Ectodermal cell (in vitro differentiated cells): ENCODE measurements around the gene G3BP1.

ENCODE experiments used
- H3K27ac ChIP-seq: 2 replicates; pipeline ENCODE4 v1.7.0; 2013; ENCODE audit warnings: mild to moderate bottlenecking, low read depth, low read length; ENCODE audit not compliant: insufficient read depth, poor library complexity, severe bottlenecking
- H3K27me3 ChIP-seq: 2 replicates; pipeline ENCODE4 v1.7.0; 2013; ENCODE audit warnings: mild to moderate bottlenecking, low read length; ENCODE audit not compliant: insufficient read depth, control insufficient read depth, poor library complexity, severe bottlenecking
- H3K36me3 ChIP-seq: one replicate; pipeline ENCODE4 v1.7.0; 2013; ENCODE audit warnings: low read length; ENCODE audit not compliant: control insufficient read depth, insufficient read depth
- H3K4me1 ChIP-seq: one replicate; pipeline ENCODE4 v1.7.0; 2013; ENCODE audit warnings: low read length; ENCODE audit not compliant: control insufficient read depth, insufficient read depth
- H3K4me3 ChIP-seq: 2 replicates; pipeline ENCODE4 v1.7.0; 2013; ENCODE audit warnings: low read depth, low read length, control low read depth; ENCODE audit not compliant: insufficient read depth
- H3K9me3 ChIP-seq: 2 replicates; pipeline ENCODE4 v1.7.0; 2013; ENCODE audit warnings: mild to moderate bottlenecking, low read length, moderate library complexity; ENCODE audit not compliant: control insufficient read depth
- WGBS, 2 experiments: methylation state at CpG; one replicate each; pipeline ENCODE4 v1.1.7; 2013; ENCODE audit warnings: missing lambda C conversion rate in 2 of 2; 5-methylcytosine and 5-hydroxymethylcytosine counted together

The G3BP1 gene

GRCh38 chr5:151739395-151739794, 32.4 kb upstream of the G3BP1 start:
- 83 to 92% methylated on average over 2 of the region's 2 CpGs for WGBS, 2 experiments
- no peak overlapping the region for H3K4me3 ChIP-seq
- H3K36me3 ChIP-seq, result peaks cover under 1% of the 10 kb centered on the region
- no peaks in the 10 kb centered on the region for H3K27me3 ChIP-seq
- H3K4me1 ChIP-seq, result peaks cover 9% of the 10 kb centered on the region
- H3K9me3 ChIP-seq, result no peaks in the 10 kb centered on the region
- H3K27ac ChIP-seq, result no peak overlapping the region

- Histone ChIP-seq H3K36me3 (peaks cover 6% of the 10 kb centered on the region), H3K4me1 (peaks cover 9% of the 10 kb centered on the region), H3K27me3 (no peaks in the 10 kb centered on the region), H3K9me3 (no peaks in the 10 kb centered on the region), H3K4me3 (no peak overlapping the region), H3K27ac (peak overlapping the region; percentile 45)
- WGBS, 2 experiments, result 34% methylated on average over 4 of the region's 4 CpGs
Measured at GRCh38 chr5:151739939-151740335, 31.8 kb upstream of the G3BP1 start.

GRCh38 chr5:151740336-151740942, 31.3 kb upstream of the G3BP1 start:
- Histone ChIP-seq H3K9me3 (no peaks in the 10 kb centered on the region), H3K4me3 (no peak overlapping the region), H3K27ac (peak overlapping the region; percentile 45), H3K4me1 (peaks cover 9% of the 10 kb centered on the region), H3K27me3 (no peaks in the 10 kb centered on the region), H3K36me3 (peaks cover 11% of the 10 kb centered on the region)
- 10 to 16% methylated on average over 11 of the region's 11 CpGs for WGBS, 2 experiments

- Histone ChIP-seq H3K36me3 (peaks cover 12% of the 10 kb centered on the region), H3K27me3 (no peaks in the 10 kb centered on the region), H3K27ac (no peak overlapping the region), H3K9me3 (no peaks in the 10 kb centered on the region), H3K4me3 (no peak overlapping the region), H3K4me1 (peaks cover 9% of the 10 kb centered on the region)
- WGBS, 2 experiments, result 70 to 76% methylated on average over 2 of the region's 2 CpGs
Measured at GRCh38 chr5:151740958-151741373, 30.8 kb upstream of the G3BP1 start.

- Histone ChIP-seq H3K4me3 (no peak overlapping the region), H3K27ac (no peak overlapping the region), H3K4me1 (peaks cover 9% of the 10 kb centered on the region), H3K27me3 (no peaks in the 10 kb centered on the region), H3K36me3 (peaks cover 17% of the 10 kb centered on the region), H3K9me3 (no peaks in the 10 kb centered on the region)
- WGBS, 2 experiments, result 92 to 96% methylated on average over 6 of the region's 6 CpGs
Measured at GRCh38 chr5:151741678-151742423, 29.9 kb upstream of the G3BP1 start.

GRCh38 chr5:151742870-151743294, 28.9 kb upstream of the G3BP1 start:
- Histone ChIP-seq H3K36me3 (peaks cover 17% of the 10 kb centered on the region), H3K4me3 (no peak overlapping the region), H3K4me1 (peaks cover 9% of the 10 kb centered on the region), H3K27me3 (no peaks in the 10 kb centered on the region), H3K27ac (no peak overlapping the region), H3K9me3 (no peaks in the 10 kb centered on the region)
- 52 to 57% methylated on average over 7 of the region's 7 CpGs for WGBS, 2 experiments

- no peaks in the 10 kb centered on the region for H3K27me3 ChIP-seq
- H3K27ac ChIP-seq, result no peak overlapping the region
- no peaks in the 10 kb centered on the region for H3K9me3 ChIP-seq
- 80% methylated on average over 1 of the region's 1 CpG; no CpG with 5 or more reads in 1 of the 2 experiments for WGBS, 2 experiments
- H3K4me3 ChIP-seq, result no peak overlapping the region
- H3K4me1 ChIP-seq, result peaks cover 9% of the 10 kb centered on the region
- H3K36me3 ChIP-seq, result peaks cover 17% of the 10 kb centered on the region
Measured at GRCh38 chr5:151743530-151743929, 28.2 kb upstream of the G3BP1 start.

- H3K27ac ChIP-seq, result no peak overlapping the region
- H3K4me1 ChIP-seq, result peaks cover 5% of the 10 kb centered on the region
- H3K36me3 ChIP-seq, result peaks cover 17% of the 10 kb centered on the region
Measured at GRCh38 chr5:151745071-151745705, 26.6 kb upstream of the G3BP1 start.

GRCh38 chr5:151750121-151750520, 21.6 kb upstream of the G3BP1 start:
- Histone ChIP-seq H3K27ac (no peak overlapping the region), H3K4me3 (no peak overlapping the region), H3K27me3 (no peaks in the 10 kb centered on the region), H3K9me3 (no peaks in the 10 kb centered on the region), H3K36me3 (peaks cover 9% of the 10 kb centered on the region), H3K4me1 (no peaks in the 10 kb centered on the region)
- 92 to 95% methylated on average over 4 of the region's 4 CpGs for WGBS, 2 experiments

More at GRCh38 chr5:151745071-151745705, 26.6 kb upstream of the G3BP1 start:
- Histone ChIP-seq H3K4me3 (no peak overlapping the region), H3K27me3 (no peaks in the 10 kb centered on the region), H3K9me3 (no peaks in the 10 kb centered on the region)
- 84 to 93% methylated on average over 7 of the region's 7 CpGs for WGBS, 2 experiments

- Histone ChIP-seq H3K36me3 (peaks cover 3% of the 10 kb centered on the region), H3K4me1 (peaks cover 3% of the 10 kb centered on the region)
- 96 to 100% methylated on average over 4 of the region's 4 CpGs for WGBS, 2 experiments
Measured at GRCh38 chr5:151751091-151751490, 20.7 kb upstream of the G3BP1 start.

More at GRCh38 chr5:151751091-151751490, 20.7 kb upstream of the G3BP1 start:
- no peak overlapping the region for H3K27ac ChIP-seq
- H3K9me3 ChIP-seq, result no peaks in the 10 kb centered on the region
- no peak overlapping the region for H3K4me3 ChIP-seq
- H3K27me3 ChIP-seq, result no peaks in the 10 kb centered on the region
